ENCODE measurements around the gene PTPRN2.
"Not testable (repeated sequence)": the region's sequence is repeated elsewhere in the genome, so short reads cannot be mapped to it uniquely, and the experiment has no call there.

PTPRN2 gene

GRCh38 chr7:157501581-157501980 lies 1086.0 kb downstream of the PTPRN2 start:
- no peak for DNase-seq

GRCh38 chr7:157500989-157501540 lies 1086.6 kb downstream of the PTPRN2 start:
- DNase-seq: not testable (repeated sequence)

DNA sequence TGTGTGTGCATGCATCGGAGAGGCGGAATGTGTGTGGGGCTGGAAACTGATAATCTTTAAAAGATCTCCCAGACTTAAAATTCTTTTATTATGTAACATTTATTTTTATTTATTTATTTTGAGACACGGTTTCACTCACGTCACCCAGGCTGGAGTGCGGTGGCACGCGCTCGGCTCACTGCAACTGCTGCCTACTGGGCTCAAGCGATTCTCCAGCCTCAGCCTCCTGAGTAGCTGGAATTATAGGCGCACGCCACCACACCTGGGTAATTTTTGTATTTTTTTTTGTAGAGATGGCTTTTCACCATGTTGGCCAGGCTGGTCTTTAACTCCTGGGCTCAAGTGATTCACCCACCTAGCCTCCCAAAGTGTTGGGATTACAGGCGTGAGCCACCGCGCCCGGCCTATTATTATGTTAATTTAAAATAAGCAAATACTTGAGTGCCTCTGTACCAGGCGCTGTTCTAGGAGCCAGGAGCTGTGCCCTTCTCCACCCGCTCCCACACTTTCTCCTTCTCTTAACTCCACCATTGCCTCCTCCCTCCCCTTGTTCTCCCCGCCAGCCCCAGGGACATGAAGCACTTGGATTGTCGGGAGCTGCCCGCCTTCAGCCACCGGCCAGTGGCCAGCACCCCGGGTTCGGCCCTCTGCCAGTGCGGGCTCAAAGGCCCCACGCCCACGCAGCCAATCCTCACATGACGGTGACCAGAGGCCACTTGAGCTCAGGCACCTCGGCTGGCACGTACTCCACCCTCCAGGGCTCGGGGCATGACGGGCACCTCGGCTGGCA lies 1087.3 kb downstream of the PTPRN2 start:
- no peak for DNase-seq

GRCh38 chr7:157499835-157500153 lies 1087.8 kb downstream of the PTPRN2 start:
- no peak for DNase-seq

DNA sequence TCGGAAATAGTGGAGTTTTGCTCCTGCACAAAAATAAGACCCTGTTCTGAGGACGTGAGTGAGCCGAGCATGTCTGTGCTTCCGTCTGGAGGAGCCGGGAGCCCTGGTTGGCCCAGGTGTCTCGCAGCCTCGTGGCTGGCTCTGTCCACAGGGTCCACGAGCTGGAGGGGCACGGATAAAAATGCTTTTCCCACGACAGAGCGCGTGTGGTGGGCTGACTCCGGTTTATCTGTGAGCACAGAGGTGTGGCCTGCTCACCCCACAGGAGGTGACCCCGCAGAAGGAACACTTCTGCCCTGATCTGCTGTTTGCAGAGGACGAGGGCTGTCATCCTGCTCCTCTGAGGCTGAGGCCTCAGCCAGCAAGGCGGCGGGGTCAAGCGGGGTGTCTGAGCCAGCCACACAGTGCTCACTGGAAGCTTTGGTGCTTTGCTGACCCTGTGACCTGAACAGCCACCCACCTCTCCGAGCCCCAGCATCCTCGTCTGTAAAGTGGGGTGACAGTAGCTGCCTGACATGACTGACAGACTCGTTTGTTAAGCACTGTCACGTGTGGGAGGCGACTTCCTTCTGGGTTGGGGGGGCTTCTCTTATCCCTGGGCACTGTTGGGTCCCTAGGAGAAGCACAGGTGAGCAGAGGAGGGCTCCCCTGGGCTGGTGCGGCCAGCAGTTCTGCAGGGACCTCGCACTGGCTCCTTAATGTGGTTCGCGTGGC lies 1088.3 kb downstream of the PTPRN2 start:
- no peak for DNase-seq

- no peak for DNase-seq
Observed at GRCh38 chr7:157498657-157499056, 1089.0 kb downstream of the PTPRN2 start.

DNA sequence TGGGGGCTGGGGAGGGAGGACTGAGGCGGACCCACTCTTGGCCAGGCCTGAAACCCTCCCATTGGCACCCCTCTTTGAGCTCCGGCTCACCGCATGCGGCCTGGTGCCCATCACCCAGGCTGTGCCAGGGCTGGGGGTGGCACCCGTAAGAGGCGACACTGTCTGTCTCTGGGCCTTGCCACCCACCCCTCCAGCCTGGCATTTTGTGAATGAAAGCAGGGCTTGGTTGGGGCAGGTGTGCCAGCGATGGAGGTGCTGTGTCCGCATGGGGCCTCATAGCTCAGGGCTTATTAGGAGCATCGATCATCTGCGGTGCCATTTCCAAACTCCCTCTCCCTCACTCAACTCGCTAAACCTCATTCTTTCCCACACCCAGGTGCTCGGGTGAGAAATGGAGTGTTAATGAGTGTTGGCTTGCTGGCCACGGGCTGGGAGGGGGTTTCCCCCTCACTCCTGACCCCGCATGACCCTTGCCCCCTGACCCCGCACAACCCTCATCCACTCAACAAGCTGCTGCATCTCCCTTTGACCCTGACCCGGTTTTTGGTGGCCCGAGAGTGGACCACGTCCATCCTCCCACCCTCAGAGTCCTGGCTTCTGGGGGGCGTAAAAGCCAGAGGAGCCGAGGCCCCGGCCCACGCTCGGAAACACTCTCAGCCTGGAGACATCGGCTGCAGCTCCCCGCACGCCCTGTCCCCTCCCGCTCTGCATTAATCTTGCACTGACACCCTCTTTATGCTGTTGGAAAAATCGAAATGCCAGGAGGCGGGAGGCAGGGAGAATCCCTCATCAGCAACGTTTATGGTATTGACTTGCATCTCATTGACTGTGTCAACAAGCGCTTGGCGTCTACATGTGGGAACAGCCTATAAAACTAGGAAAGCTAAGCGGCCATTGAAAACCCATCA lies 1089.6 kb downstream of the PTPRN2 start:
- DNase-seq: no peak

GRCh38 chr7:157497367-157497743 lies 1090.3 kb downstream of the PTPRN2 start:
- no peak for DNase-seq

DNA sequence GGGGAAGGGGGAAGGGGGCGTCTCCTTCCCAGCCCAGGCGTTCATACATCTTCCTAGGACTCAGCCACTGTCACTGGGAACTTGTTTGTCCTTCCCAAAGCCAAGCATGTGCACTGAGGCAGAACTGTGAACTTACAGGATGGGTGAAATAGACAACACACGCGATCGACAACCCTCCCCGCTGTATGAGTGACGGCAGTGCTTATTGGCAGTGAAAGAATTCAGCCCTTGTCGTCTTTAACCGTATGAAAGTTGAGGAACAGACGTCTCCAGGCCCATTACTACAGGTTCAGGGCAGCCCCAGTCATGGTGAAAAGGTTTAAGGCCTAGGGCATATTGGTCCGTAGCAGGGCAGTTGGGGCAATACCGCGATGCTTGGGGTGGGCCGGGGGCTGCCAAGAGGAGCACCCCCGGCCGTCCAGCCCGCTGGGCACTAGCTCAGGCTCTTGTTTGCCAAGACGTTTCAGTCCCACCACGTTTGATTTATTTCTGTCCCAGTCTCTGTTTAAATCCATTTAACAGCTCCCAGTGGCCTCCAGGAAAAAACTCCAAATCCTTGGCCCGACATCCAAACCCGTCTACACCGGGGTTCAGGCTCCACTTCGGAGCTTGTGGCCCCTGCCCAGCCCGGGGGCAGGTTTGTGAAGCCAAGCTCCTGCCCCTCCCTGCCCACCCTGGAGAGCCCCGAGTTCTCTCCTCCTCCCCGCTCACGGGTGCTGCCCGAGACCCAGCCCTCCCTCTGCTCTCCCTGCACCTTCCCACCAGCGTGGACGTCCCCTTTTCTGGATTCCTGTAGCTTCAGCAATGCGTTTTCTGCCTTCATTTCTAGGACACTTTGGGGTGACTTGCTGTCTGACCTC lies 1091.0 kb downstream of the PTPRN2 start:
- DNase-seq: no peak

DNA sequence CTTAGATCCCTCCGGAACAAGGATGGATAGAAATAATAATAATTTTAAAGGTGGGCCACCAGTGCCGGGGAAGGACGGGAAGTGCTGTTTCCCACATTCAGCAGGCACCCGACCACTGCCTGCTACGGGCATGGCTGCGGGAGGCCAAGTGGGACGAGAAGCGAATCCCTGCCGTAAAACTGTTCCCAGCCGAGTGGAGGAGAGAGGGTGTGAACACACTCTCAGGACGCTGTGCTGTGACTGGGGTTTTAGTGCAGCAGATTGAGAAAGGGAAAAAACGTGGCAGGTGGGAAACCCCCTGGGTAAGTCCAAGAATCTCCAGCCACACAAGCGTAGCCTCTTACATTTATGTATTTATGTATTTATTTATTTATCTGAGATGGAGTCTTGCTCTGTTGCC lies 1092.0 kb downstream of the PTPRN2 start:
- no peak for DNase-seq

GRCh38 chr7:157495177-157495553 lies 1092.5 kb downstream of the PTPRN2 start:
- no peak for DNase-seq

GRCh38 chr7:157494506-157495176 lies 1093.0 kb downstream of the PTPRN2 start:
- DNase-seq: no peak

DNA sequence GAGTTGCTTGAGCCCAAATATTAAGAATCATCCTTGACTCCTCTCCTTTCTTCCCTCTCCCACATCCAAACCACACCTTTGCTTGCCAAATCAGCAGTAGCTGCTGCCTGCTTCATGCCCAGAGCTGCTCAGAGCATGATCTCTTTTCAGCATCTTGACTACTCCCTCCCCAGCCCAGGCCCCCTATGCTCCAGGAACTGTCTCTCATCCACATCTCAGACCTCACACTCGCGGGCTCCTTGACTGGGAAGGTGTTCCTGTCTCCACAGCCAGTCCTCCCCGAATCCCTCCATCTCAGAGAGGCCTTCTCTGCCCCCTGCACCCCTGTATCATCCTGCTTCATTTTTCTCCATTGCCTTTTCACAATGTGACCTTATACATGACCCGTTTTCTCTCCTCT lies 1093.8 kb downstream of the PTPRN2 start:
- no peak for DNase-seq

GRCh38 chr7:157493017-157493416 lies 1094.6 kb downstream of the PTPRN2 start:
- DNase-seq: no peak

DNA sequence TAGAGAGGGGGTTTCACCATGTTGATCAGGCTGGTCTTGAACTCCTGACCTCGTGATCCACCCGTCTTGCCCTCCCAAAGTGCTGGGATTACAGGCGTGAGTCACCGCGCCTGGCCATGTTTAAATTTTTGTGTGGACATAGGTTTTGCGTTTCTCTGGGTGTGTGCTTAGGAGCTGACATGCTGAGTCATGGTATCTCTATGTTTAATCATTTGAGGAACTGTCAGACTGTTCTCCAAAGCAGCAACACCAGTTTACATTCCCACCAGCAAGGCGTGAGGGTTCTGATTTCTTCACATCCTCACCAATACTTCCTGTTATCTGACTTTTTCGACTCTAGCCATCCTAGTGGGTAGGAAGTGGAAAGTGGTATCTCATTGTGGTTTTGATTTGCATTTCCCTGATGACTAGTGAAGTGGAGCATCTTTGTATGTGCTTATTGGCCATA lies 1097.1 kb downstream of the PTPRN2 start:
- no peak for DNase-seq

- DNase-seq: not testable (repeated sequence)
Observed at GRCh38 chr7:157489870-157490269, 1097.8 kb downstream of the PTPRN2 start.

All from NCI-H524 (cell line).